ENCODE data around the gene TFF3.

Gene TFF3

DNA sequence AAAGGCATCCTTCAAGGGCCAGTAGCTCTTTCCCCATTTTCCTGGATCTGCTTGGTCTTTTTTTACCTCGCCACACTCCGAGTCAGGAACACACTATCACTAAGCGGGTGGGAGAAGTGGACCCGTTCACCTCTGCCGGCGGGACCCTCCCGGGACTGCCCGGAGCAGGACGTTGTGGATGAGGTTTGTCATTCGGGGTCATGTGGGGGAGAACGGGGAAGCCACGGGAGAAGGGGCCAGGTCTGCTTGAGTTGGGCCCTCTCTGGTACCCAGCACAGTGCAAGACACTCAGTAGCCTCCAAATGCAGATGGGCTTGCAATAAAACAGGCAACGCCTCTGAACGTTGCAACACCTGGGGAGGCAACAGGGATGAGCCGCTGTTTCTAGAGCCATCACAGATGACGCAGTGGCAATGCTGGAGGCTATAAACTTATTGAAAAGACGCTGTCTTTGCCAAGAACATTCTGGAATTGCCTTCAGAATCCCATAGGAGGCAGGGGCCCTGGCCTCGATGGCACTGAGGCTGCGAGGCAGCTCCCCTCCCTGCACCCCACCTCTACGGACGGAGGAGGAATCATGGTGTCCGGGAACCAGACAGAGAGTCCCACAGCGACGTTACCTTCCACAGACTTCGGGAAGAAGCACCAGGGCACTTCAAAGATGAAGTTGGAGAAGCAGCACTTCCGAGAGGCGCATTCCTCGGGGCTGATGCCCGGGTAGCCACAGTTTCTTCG, 31.8 kb upstream of the TFF3 start:
- no peak for DNase-seq

GRCh38 chr21:42346441-42346840, 31.2 kb upstream of the TFF3 start:
- no peak for DNase-seq

DNA sequence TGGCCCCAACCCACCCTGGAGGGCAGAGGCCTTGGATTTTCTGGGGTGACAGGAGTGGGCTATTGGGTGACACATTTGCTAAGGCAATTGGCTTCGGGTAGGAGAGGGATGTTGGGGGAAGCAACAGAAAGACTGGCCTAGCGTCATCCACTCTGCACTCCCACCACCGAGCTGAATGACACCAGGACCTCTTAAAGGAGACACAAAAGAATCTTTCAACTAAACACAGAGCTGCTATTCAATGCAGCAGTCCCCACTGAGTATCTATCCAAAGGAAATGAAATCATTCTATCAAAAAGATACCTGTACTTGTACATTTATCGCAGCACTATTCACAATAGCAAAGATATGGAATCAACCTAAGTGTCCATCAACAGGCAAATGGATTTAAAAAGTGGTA, 29.4 kb upstream of the TFF3 start:
- no peak for DNase-seq

DNA sequence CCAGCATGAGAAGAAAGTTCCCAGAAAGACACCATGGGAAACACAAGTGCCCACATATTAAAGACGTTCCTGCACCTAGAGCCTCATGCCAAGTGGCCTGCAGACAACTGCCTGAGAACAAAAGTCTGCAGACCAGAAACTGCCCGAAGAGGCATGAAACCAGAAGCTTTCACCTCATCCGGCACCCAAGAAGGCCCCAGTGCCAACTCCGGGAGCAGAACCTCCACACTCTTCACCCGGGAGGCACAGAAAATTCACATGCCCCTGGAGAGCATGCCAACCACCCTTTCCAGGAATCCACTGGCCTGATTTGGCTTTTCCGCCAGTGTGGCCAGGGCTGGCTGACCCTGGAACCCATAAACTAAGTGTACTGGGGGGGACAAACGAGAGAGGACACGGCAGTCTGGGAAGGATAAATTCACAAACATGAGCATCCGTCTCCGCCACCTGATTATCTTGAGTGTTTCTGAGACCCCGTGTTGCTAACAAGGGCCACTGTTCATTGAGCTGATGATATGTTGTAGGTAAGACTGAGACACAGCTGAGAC, 28.8 kb upstream of the TFF3 start:
- no peak for DNase-seq

DNA sequence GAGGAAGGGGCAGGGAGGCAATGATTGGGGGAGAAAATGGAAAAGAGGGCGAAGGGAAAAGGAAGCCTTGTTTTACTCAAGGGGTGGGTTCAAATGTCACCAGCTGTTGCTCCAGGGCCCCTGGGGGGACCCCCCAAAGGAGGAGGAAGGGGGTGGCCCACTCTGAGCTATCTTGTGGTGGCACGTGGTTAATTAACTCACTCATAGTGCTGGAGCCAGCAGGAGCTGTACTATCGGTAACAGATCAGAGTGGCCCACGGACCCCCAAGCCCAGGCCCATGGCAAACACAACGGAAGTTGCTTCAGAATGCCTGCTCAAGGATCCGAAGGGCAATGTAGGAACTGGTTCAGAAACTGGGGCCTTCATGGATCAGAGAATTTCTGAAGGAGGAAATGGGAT, 28.3 kb upstream of the TFF3 start:
- DNase-seq: no peak

DNA sequence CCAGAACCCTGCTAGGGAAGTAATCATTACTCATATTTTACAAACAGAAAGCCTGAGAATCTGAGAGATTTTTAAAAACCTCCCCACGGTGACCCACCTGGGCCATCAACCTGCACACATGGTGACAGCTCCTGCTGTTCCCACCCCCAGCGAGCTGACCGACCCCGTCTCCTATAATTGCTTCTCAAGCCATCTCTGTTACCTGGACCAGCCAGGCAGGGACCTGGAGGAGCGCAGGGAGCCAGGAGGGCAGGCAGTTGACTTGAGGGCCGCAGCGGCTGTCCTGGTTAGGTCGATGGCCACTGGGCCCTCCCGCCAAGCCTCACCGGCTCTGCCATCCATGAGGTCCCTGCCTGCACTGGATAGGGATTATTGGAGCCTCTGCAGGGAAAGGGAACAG, 27.9 kb upstream of the TFF3 start:
- no peak for DNase-seq

- DNase-seq: no peak
Measured at GRCh38 chr21:42341776-42342542, 26.8 kb upstream of the TFF3 start.

DNA sequence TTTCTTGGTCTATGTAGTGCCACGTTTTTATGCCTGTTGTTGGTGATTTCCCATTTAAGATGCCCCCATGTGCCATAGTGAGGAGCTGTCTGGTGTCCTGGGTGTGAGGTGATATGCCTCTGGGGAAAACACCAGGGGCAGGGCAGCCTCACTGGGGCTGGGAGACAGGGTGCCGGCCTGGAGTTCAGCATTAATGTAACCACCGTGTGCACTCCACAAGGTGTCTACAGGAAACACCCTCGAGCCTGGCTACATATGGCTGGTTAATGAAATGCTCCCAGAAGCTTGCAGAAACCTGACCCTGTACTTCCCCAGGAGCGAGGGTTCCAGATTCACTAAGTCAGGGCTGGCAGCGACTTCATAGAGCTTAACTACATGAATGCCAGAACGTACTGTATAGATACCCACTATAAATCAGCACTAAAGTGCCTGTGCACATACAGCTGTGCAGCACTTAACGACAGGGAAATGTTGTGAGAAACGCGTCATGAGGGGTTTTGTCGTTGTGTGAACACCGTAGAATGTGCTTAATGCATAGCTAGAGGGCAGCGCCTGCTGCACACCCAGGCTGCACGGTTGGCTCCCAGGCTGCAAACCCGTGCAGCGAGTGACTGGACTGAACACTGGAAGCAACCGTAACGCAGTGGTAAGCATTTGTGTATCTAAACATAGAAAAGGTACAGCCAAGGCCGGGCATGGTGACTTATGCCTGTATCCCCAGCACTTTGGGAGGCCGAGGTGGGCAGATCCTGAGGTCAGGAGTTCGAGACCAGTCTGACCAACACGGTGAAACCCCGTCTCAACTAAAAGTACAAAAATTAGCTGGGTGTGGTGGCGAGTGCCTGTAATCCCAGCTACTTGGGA, 25.2 kb upstream of the TFF3 start:
- no peak for DNase-seq

- no peak for DNase-seq
Measured at GRCh38 chr21:42338729-42339715, 23.8 kb upstream of the TFF3 start.

GRCh38 chr21:42337830-42338728, 22.9 kb upstream of the TFF3 start:
- peak; percentile 89 to 95 for DNase-seq

DNA sequence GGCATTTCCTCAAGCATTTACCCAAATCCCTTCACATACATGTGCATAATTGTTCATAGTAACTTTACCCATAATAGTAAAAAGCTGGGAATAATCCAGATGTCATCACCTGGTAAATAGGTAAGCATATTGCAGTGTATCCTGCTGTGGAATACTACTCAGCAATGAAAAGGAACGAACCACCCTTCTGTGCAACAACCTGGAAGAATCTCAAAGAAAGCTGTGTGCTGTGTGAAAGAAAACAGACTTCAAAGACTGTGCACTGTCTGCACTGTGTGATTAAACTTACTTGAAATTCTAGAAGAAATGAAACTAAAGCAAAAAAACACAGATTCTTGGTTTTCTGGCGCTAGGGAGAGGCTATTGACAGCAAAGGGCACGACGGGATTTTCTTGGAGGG, 22.1 kb upstream of the TFF3 start:
- no peak for DNase-seq

- DNase-seq: peak; percentile 98 to 99
Measured at GRCh38 chr21:42336054-42336453, 20.8 kb upstream of the TFF3 start.

- DNase-seq: no peak
Measured at GRCh38 chr21:42332557-42333317, 17.5 kb upstream of the TFF3 start.

- no peak for DNase-seq
Measured at GRCh38 chr21:42331660-42332059, 16.5 kb upstream of the TFF3 start.

GRCh38 chr21:42330380-42331371, 15.5 kb upstream of the TFF3 start:
- no peak for DNase-seq

DNA sequence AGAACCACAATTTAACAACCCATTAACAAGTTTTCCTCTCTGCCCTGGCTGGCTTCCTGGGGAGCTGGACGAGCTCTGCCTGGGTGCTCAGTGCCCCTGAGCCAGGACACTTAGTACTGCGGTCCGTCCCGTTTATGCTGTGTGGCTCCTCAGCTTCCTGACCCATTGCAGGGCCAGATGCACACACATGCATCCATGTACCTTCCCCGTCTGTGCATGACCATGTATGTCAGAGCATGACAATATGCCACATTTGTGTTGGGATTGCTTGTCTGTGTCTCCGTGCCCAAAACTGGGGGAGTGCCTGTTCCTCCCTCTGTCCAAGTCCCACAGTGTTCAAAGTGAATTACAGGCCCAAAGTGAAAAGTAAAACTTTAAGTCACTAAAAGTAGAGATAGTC, 9.7 kb upstream of the TFF3 start:
- DNase-seq: no peak

- no peak for DNase-seq
Measured at GRCh38 chr21:42321845-42322244, 6.6 kb upstream of the TFF3 start.

GRCh38 chr21:42321231-42321630, 6.0 kb upstream of the TFF3 start:
- no peak for DNase-seq

DNA sequence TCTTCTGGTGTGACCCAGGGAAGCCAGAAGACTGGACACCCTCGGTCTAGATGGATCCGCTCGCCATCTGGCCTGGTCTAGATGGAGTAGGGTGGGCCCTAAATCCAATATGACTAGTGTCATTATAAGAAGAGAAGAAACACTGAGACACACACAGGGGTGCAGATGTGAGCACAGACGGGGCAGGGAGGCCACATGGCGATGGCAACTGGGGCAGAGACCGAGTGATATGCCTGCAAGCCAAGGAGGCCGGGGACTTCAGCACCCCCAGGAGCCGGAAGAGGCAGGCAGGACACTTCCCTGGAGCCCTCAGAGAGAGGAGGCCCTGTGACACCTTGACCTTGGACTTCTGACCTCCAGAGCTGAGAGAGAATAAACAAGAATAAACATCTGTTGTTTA, 5.6 kb upstream of the TFF3 start:
- no peak for DNase-seq
